AG04449 (cell line): ENCODE measurements around the gene MIER2.
A peak's percentile ranks its signal among the peaks of the same experiment; 100 is the strongest.

ENCODE experiments used
- CTCF ChIA-PET: fragments of 350-600 bp; formaldehyde crosslinking; extraction: SDS; loops from one replicate; lab custom pipeline; 2021; ENCODE audit warnings: antibody characterized with exemption; lab: Yijun Ruan, JAX
- POLR2A ChIA-PET: fragments of 400-600, 350-600 bp; formaldehyde crosslinking; extraction: SDS; loops from one replicate; lab custom pipeline; 2020; ENCODE audit warnings: antibody characterized with exemption, inconsistent platforms; lab: Yijun Ruan, JAX
- DNase-seq: peaks from one replicate; pipeline ENCODE4 v3.0.0-alpha.2; 2010; ENCODE audit warnings: low read depth, low spot score
- H3K4me3 ChIP-seq: 2 replicates; pipeline ENCODE4 v1.5.1; 2011; ENCODE audit warnings: low read depth, mild to moderate bottlenecking, control low read depth, low read length
- CTCF ChIP-seq: IDR thresholded peaks from one replicate; pipeline ENCODE4 v1.5.1; 2011; ENCODE audit warnings: mild to moderate bottlenecking, moderate library complexity, low read length, control low read depth, inconsistent platforms; ENCODE audit not compliant: insufficient read depth; ENCODE audit errors: missing control alignments

The MIER2 gene

GRCh38 chr19:372306-372890, 27.8 kb upstream of the MIER2 start:
- H3K4me3 ChIP-seq = no peak overlapping the region
- ChIA-PET POLR2A (no interaction called here), CTCF (no interaction called here)
- no peak for TF ChIP-seq CTCF
- DNase-seq = peak; percentile 12

- no peak for TF ChIP-seq CTCF
- H3K4me3 ChIP-seq = no peak overlapping the region
- no peak for DNase-seq
- ChIA-PET CTCF (no interaction called here), POLR2A (no interaction called here)
These were observed 27.0 kb upstream of the MIER2 start for GRCh38 chr19:371501-372168.

DNA sequence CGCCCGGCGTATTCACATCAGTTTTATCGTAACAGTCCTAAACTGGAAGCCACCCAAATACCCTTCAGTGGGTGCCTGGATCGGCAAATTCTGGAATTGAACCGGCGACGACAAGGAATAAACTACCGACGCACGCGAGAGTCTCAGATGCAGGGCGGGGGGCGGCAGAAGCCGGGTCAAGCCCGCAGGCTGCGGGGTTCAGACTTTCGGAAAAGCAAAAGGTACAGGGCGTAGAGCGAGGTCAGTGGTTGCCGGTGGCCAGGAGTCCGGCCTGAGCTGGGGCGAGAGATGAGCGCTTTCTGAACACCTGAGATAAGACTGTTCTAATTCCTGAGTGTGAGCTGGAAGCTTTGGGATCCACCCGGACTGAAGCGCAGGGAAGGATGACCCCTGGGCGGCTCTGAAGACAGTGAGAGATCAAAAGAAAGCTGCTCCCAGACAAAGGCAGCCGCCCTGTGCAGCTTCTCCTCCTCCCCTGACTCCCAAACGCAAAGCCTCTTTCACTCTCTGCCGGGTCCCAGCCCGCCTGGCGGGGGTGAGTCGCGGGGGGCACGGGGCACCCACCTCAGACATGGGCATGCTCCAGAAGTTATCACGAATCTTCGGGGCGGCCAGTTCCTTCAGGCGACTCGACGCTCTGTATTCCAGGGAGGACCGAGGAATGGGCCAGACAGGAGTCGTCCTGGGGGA, 26.2 kb upstream of the MIER2 start:
- no peak overlapping the region for H3K4me3 ChIP-seq
- DNase-seq = no peak
- POLR2A ChIA-PET = no interaction called here
- CTCF ChIA-PET = interaction anchor here (0.6 kb wide), 1 partner anchor 55 kb away, joined by 3 read pairs; no protein-coding TSS in a partner anchor
- TF ChIP-seq CTCF = no peak

DNA sequence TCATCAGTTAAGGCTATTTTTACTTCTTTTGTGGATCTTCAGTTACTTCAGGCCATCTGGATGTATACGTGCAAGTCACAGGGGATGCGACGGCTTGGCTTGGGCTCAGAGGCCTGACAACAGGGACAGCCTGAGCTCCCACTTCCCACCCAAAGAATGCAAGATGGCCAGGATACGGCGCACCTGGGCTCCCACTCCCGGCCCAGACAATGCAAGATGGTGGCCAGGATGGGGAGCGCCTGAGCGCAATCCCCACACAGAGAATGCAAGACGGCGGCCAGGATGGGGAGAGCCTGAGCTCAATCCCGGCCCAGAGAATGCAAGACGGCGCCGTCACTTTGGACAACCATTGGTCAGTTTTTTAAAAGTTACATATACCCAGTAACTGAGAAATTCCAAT, 25.3 kb upstream of the MIER2 start:
- ChIA-PET POLR2A (no interaction called here), CTCF (no interaction called here)
- no peak for DNase-seq
- H3K4me3 ChIP-seq = no peak overlapping the region
- TF ChIP-seq CTCF = no peak

DNA sequence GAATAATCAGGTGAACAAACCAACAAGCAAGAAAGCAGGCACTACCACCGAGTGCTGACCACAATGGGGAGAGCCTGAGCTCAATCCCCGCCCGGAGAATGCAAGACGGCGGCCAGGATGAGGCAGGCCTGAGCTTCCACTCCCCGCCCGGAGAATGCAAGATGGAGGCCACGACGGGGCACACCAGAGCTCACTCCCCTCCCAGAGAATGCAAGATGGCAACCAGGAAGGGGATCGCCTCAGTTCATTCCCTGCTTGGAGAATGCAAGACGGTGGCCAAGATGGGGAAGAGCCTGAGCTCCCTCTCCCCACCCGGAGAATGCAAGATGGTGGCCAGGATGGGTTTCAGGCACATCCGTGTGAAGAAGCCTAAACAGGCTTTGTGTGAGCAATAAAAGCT, 24.7 kb upstream of the MIER2 start:
- no peak for DNase-seq
- TF ChIP-seq CTCF = no peak
- CTCF ChIA-PET = no interaction called here
- no peak overlapping the region for H3K4me3 ChIP-seq
- POLR2A ChIA-PET = no interaction called here

DNA sequence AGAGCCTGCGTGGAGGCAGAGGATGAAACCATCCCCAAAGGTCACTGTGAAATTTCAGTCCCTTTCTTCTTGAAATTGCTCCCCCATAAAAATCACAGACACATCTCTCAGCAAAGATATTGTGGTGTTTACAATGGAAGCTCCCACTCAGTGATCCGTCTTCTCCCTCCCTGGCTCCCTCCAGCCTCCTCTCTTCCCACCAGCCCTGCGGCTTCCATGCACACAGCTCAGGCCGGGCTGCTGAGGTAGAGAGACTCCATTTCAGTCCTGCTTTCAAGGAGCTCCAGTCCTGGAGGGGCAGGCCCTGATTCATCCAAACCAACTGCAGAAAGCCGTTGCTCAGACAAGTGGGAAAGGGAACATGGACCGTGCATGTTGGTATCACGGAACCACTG, 24.0 kb upstream of the MIER2 start:
- no peak for DNase-seq
- H3K4me3 ChIP-seq = no peak overlapping the region
- TF ChIP-seq CTCF = no peak
- ChIA-PET POLR2A (no interaction called here), CTCF (no interaction called here)
